Measurements from ENCODE around the gene DDX1.
"Not testable (repeated sequence)": the region's sequence is repeated elsewhere in the genome, so short reads cannot be mapped to it uniquely, and the experiment has no call there.

DDX1 gene

DNA sequence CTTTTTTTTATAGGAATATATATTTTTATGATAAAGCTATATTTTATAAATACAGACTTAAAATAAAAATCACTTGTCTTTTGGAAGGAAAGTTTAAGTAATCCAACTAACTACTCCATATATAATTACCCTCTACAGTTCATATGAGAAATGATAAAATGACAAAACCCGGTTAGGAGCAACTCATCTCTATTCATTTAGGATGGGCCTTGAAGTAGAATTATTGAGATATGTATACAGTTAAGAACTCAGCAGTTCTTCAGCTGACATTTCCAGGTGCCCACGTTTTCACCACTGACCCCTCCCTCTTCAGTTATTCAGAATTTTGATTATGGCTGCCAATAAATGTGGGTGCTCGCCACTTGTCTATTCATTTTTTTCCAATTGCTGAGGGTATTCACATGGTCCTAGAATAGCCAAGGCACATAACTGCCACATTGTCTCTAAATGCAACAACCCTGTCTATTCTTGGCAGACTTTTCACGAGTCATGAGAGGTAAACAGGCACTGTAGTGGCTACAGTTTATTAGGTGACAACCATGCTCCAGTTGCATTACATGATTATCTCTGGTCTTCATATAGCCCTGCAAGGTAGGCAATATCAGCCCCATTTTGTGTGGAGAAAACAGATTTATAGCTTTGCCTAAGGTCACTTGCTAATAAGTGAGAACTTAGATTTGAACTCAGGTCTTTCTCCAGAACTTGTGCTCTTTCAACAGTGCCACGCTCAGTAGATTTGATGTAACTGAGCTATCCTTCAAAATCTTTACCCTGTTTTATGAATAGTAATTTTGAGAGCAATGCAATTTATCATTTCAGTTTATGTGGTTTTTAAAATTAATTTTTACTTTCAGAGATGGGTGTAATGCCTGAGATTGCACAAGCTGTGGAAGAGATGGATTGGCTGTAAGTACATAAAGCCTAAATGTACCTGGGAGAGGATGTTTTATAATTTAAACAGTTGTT is 2.9 kb downstream of the DDX1 start:
- in situ Hi-C loops (cut with MboI; ENCODE audit: low sequenced_read_pairs) = no loop called here

DNA sequence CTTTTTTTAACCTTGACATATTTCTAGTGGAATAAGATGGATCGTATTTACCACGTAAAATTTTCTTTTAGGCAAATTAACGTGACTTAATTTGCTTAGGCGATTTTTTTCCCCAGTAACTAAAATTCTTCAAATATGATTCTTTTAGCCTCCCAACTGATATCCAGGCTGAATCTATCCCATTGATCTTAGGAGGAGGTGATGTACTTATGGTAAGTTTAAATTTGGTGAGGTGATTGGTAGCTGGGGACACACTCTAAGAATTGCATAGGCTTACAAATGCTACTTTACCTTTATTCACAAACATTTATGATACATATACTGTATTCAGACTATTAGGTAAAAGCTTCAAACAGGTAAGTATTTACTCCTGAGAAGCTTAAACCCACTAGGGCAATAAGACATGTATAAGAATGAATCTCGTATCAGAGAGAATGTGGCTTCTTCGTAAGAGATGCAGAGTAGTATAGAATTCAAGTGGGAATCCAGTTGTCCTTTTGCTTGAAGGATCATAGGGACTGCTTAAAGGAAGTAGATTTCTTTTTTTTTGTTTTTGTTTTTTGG is 3.8 kb downstream of the DDX1 start:
- in situ Hi-C loops (cut with MboI; ENCODE audit: low sequenced_read_pairs) = no loop called here

DNA sequence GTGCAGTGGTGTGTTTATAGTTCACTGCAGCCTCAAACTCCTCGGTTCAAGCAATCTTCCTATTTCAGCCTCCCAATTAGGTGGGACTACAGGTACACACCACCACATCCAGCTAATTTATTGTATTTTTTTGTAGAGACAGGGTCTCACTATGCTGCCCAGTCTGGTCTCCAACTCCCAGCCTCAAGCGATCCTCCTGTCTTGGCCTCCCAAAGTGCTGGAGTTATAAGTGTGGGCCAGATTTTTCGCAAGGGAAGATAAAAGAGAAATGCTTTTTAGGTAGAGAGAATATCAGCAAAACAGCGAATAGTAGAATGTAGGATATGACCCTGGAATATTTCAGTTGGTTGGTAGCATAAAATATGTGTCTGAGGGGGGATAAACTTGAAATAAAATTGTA is 4.3 kb downstream of the DDX1 start:
- in situ Hi-C loops (cut with MboI; ENCODE audit: low sequenced_read_pairs) = no loop called here

DNA sequence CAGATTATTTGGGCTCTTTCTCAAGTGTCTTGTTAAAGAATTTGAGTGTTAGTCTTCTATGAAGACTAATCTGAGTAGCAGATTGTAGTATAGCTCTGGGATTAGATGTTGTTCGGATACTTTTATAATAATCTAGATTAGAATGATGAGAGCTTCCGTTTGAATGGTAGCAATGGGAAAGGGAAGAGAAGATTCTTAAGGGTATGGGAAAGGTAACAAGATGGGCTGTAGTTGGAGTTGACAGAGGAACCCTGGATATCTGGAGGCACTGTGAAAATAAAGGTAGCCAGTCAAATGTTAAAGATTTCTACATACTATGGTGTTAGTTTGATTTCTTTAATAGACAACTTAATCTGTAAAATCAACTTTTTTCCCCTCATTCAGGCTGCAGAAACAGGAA is 4.7 kb downstream of the DDX1 start:
- in situ Hi-C loops (cut with MboI; ENCODE audit: low sequenced_read_pairs) = no loop called here

DNA sequence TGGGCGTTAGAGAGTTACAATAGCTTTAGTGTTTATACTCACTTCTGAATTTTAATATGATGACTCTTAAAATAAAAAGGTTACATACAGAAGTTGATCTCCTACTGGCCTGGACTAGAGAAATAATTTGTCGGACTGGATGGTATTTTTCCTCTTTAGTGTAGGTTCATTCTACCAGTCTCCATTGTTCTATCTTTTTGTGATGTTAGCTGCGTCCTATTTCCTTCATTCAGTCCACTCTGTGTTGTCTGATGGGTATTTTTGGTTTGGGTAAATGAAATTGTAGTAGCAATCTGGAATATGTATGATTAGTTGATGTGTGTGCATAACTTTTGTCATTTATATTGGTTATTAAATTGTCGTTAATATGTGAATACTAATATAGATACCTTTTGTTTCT is 5.3 kb downstream of the DDX1 start:
- in situ Hi-C loops (cut with MboI; ENCODE audit: low sequenced_read_pairs) = no loop called here

DNA sequence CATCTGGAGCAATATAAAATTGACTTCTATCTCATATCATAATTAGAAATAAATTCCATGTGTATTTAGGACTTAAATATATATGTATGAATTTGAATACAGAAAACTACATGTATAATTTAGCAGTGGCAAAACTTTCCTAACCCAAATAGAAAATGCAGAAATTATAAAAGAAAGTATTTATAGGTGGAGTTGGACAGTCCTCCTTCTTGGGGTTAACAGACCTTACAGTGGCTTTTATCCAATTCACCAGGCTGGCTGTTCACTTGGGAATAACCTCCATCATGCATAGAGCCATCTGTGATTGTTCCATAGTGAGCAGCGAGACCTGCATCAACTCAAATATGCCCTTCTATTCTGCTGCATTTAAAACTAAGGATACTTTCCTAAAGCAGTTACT is 8.3 kb downstream of the DDX1 start:
- in situ Hi-C loops (cut with MboI; ENCODE audit: low sequenced_read_pairs) = no loop called here

DNA sequence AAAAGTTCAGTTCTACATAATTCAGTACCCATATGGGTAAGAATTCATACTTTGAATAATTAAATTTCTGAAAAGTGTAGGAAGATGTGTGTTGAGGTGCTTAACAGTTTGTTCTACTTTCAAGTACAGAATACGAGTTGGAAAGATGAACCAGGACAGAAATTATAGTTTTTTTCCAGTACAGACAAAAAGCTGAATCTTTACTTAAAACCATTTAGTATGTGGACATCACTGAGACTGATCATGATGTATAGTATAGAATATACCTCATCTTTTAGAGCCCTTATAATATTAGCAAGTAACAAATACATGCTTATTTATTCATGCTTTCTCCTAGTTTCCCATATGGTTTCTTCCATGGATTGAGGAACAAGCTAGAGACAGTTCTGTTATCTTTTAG is 10.0 kb downstream of the DDX1 start:
- in situ Hi-C loops (cut with MboI; ENCODE audit: low sequenced_read_pairs) = no loop called here

DNA sequence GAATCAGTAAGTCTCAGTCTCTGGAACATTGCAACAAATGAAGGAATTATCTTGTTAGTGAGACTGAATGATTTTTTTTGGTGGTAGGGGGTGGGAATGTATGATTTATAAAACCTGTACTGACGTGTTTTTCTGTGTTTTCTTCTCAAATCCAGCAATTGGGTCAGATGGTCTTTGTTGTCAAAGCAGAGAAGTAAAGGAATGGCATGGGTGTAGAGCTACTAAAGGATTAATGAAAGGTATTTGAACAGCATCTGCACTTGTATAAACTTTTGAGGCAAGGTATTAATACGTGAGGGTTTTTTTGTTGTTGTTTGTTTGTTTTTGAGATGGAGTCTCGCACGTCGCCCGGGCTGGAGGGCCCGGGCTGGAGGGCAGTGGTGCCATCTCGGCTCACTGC is 10.7 kb downstream of the DDX1 start:
- in situ Hi-C loops (cut with MboI; ENCODE audit: low sequenced_read_pairs) = no loop called here

DNA sequence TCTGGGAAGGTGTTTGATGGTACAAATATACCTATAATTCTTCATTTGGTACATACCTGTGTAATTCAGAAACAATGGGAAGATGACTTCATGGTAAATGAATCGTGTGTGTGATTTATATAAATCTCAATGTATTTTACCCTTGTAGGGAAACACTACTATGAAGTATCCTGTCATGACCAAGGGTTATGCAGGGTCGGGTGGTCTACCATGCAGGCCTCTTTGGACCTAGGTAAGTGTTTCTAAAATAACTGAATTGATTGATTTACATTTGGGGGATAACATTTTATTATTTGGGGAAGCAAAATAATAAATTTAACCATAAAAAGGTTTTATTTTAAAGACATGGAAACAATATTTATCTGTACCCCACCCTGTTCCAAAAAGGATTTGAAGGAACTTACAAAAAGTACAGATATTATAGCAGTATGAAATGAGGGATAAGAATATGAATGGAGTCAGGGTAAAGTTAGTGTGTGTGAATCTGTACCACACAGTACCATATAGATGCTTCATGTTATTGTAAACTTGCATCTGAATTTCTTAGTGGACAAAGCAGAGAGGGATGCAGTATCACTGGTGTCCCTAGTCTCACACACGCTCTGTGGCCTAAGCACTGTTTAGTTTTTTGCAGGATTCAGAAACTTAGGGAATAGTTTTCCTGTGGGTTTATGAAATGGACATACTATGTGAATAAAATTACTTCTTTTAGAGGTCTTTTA is 11.5 kb downstream of the DDX1 start:
- in situ Hi-C loops (cut with MboI; ENCODE audit: low sequenced_read_pairs) = no loop called here

DNA sequence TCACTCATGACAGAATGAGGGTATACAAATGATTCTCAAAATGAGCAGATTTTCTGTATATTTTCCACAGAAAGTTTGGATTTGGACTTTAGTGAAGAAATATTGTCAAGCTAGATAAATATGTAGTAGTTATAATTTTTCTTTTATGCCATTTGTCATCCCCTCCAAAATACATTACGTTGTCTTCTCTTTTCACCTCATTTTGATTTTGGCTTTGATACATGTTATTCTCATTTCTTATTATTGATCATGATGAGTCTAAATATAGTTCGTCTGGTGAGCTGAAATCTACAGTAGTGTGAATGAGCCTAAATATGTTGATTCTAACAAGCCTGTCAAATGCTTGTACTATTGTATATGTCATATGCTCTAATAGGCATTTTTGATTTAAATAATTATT is 12.3 kb downstream of the DDX1 start:
- in situ Hi-C loops (cut with MboI; ENCODE audit: low sequenced_read_pairs) = no loop called here

DNA sequence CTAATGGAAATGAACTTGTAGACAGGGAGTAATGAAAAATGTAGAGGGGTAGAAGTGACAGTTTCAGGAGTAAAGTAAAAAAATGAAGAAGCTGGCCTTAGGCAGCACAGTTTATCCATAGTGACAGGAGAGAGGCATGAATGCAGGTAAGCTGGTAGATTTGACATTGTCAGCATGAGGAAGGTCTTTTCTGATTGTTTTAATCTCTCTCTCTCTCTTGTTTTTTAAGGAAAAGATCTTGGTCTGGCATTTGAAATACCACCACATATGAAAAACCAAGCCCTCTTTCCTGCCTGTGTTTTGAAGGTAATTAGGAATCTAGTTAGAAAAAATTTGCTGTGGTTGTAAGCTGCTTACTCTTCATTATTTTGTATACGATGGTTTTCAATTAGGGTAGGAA is 14.1 kb downstream of the DDX1 start:
- in situ Hi-C loops (cut with MboI; ENCODE audit: low sequenced_read_pairs) = no loop called here

DNA sequence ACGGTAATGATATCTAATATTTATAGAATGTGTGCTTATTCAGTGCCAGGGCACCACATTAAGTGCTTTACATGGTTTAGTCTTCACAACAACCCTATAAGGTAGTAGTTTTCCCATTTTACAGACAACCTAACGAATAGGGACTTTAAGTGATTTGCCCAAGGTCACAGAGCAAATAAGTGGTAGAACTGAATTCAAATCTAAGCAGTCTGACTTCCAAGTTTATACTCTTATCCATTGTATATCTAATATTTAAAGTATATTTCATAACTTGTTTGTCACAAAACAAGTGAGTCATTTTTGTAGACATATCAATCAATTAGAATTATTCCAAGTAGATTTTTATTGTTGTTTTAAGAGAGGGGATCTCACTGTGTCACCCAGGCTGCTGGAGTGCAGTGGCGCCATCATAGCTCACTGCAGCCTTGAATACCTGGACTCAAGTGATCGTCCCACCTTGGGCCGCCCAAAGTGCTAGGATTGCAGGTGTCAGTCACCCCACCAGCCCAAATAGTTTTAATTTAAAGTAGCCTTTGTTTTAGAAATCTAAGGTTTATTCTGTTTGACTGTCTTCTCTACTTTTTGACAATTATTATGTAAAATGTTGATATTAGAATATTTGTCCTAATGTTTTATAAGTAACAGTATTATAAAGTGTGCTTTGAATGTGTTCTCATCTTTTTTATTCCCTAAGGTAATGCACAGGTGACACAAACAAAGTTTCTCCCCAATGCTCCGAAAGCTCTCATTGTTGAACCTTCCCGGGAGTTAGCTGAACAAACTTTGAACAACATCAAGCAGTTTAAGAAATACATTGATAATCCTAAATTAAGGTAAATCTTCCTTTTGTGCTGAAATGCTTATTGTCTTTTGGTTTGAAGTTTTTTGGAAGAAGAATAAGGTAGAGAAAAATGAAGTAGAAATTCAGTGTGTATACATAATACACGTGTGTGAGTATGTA is 15.1 kb downstream of the DDX1 start:
- in situ Hi-C loops (cut with MboI; ENCODE audit: low sequenced_read_pairs) = no loop called here

DNA sequence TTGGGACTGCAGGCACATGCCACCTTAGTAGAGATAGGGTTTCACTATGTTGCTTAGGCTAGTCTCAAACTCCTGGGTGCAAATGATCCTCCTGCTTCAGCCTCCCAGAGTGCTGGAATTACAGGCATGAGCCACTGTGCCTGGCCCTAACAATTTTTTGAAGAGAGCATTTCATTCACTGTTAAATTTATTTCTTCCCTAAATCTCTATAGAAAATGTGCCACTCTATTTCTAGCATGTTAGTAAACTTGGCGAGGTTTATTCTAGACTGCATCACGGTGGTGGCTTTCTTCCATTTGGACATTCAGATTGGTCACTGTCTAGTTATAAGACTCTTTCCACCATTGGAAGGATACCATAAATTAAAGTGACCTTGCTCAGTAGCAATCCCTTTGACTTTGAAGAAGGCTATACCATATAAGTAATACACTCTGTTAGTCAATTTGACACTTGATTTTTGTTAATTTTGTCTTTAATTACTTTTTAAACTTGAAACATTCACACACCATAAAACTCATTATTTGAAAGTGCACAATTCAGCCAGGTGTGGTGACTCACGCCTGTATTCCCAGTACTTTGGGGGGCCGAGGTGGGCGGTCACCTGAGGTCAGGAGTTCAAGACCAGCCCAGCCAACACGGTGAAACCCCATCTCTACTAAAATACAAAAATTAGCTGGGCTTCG is 16.2 kb downstream of the DDX1 start:
- in situ Hi-C loops (cut with MboI; ENCODE audit: low sequenced_read_pairs) = no loop called here

DNA sequence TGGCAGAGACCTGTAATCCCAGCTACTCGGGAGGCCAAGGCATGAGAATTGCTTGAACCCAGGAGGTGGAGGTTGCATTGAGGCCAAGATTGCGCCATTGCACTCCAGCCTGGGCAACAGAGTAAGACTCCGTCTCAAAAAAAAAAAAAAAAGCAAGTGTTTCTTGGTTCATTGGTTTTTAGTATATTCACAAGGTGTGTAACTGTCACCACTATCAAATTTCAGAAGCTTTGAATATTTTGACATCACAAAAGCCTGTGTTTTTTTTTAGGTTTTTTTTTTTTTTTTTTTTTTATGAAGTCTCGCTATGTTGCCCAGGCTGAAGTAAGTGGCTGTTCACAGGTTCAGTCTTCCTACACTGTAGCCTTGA is 16.7 kb downstream of the DDX1 start:
- in situ Hi-C loops (cut with MboI; ENCODE audit: low sequenced_read_pairs) = no loop called here

DNA sequence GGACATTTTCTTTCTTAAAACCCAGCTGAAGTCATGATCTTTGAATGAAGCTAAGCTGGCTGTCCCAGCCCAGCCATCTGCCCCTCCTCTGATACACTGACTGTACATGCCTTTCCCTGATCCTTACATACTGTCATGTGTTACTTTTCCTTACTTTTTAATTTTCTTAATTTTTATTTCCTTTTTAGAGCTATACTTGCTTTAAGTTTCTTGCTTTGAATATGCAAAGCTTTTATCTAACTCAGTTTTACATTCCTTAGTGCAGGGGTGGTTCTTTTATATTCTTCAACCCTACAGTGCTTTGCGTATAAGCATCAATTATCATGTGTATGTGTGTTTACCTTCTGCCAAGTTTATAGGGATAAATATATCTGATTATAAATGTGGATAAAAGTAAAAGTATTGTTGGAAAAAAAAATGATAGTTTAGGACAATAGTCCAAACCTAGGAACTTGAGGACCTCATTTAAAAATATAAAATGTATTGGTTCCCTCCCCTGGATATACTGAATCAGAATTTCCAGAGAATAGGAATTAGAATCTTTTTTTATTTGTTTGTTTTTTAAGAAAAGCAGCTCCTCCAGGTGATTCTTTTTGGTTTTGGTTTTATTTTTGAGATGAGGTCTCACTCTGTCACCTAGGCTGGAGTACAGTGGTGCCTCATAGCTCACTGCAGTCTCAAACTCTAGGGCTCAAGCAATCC is 17.8 kb downstream of the DDX1 start:
- in situ Hi-C loops (cut with MboI; ENCODE audit: low sequenced_read_pairs) = no loop called here

DNA sequence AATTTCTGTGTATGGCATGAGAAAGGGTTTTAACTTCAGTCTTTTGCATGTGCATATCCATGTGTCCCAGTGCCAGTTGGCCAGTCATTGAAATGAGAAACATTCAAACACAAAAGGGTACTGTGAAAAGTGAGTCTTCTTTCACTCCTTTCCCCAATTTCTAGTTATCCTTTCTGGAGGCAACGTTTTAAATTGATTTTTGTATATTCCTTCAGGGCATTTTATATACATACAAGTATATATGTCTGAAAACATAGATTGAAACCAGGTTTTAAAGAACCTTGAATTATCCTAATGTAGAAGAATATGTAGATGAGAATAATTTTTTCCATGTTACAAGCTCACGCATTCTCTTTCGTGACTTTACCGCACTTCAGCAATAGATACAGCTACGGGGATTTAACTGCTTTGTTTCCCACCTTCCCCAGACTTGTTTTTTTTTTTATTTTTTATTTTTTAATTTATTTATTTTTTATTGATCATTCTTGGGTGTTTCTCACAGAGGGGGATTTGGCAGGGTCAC is 18.8 kb downstream of the DDX1 start:
- in situ Hi-C loops (cut with MboI; ENCODE audit: low sequenced_read_pairs) = no loop called here

DNA sequence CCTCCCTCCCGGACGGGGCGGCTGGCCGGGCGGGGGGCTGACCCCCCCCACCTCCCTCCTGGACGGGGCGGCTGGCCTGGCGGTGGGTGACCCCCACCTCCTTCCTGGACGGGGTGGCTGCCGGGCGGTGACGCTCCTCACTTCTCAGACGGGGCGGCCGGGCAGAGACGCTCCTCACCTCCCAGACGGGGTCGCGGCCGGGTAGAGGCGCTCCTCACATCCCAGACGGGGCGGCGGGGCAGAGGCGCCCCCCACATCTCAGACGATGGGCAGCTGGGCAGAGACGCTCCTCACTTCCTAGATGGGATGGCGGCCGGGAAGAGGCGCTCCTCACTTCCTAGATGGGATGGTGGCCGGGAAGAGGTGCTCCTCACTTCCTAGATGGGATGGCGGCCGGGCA is 20.4 kb downstream of the DDX1 start:
- in situ Hi-C loops (cut with MboI; ENCODE audit: low sequenced_read_pairs) = not testable (repeated sequence)

DNA sequence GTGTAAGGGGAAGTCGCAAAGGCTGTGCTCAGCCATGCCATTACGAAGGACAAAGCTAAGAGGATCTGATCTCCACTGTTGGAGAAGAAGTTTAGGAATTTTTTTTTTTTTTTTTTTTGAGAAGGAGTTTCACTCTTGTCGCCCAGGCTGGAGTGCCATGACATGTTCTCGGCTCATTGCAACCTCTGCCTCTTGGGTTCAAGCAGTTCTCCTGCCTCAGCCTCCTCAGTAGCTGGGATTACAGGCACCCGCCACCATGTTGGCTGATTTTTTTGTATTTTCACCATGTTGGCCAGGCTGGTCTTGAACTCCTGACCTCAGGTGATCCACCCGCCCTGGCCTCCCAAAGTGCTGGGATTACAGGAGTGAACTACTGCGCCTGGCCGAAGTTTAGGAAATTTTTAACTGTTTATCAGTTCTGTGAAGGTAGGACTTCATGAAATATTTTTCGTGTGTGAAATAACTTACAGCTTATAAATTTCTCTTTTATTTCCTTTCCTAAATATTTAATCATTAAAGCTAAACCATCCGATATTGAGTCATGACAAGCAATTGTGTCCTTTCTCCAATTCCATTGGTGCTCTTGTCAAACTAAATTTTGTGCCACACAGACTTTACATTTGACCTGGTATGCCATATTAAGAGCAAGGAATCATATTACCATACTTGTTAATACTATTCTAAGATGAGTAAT is 22.2 kb downstream of the DDX1 start:
- in situ Hi-C loops (cut with MboI; ENCODE audit: low sequenced_read_pairs) = no loop called here
